DMS153 (cell line): ENCODE data around the gene ZNF532.
"Not testable (repeated sequence)": the region's sequence is repeated elsewhere in the genome, so short reads cannot be mapped to it uniquely, and the experiment has no call there.

Experiments
- DNase-seq: peaks from one replicate; lab custom pipeline; 2025; lab: John Stamatoyannopoulos, UW

ZNF532 gene

GRCh38 chr18:59008302-59008974, 143.8 kb downstream of the ZNF532 start:
- no peak for DNase-seq

DNA sequence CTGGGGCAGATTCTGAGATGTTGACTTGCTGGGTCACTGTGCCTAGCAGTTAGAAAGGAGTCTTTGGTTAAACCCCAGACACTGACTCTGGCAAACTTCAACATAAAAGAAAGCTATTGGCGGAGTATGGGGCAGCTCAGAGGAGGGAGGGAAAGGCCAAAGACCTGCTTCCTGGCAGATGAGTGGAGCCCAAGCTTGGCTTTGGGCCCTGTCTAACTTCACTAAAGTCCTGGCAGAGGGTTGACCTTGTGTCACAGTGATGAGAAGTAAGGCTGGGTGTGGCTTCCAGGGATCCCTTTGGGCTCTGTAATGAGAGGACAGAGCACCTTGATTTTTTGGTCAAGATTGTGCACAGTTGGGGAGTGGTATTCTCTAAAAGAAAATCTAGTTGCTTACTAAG, 145.2 kb downstream of the ZNF532 start:
- no peak for DNase-seq

DNA sequence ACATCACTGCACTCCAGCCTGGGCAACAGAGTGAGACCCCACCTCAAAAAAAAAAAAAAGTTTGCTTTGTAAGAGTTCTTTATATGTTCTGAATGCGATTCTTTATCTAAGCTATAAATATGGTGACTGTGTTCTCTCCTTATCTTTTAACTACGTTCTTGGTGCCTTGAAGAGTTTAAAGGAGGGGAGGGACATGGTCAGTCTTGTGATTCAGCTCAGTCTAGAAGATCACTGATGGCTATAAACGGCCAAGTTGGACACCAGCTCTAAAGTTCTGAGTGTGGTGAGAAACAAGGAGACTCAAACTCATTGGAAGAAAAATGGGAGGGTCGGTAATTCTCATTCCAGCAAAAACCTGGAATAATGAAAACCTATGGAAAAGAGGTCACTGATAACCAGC, 146.6 kb downstream of the ZNF532 start:
- no peak for DNase-seq

DNA sequence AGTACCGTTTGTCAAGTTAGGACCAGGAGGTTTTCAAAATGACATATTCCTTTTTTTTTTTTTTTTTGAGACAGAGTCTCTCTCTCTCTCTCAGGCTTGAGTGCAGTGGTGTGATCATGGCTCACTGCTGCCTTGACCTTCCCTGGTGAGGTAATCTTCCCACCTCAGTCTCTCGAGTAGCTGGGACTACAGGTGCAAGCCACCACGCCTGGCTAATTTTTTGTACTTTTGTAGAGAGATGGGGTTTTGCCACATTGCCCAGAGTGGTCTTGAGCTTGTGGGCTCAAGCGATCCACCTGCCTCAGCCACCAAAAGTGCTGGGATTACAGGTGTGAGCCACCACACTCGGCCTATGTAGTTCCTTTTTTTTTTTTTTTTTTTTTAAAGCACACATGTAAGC, 147.1 kb downstream of the ZNF532 start:
- DNase-seq: no peak

- no peak for DNase-seq
Observed at GRCh38 chr18:59012815-59013705, 148.4 kb downstream of the ZNF532 start.

GRCh38 chr18:59013744-59014143, 149.1 kb downstream of the ZNF532 start:
- DNase-seq: no peak

GRCh38 chr18:59015531-59016152, 151.0 kb downstream of the ZNF532 start:
- no peak for DNase-seq

- peak; percentile 38 for DNase-seq
Observed at GRCh38 chr18:59021500-59021899, 156.8 kb downstream of the ZNF532 start.

DNA sequence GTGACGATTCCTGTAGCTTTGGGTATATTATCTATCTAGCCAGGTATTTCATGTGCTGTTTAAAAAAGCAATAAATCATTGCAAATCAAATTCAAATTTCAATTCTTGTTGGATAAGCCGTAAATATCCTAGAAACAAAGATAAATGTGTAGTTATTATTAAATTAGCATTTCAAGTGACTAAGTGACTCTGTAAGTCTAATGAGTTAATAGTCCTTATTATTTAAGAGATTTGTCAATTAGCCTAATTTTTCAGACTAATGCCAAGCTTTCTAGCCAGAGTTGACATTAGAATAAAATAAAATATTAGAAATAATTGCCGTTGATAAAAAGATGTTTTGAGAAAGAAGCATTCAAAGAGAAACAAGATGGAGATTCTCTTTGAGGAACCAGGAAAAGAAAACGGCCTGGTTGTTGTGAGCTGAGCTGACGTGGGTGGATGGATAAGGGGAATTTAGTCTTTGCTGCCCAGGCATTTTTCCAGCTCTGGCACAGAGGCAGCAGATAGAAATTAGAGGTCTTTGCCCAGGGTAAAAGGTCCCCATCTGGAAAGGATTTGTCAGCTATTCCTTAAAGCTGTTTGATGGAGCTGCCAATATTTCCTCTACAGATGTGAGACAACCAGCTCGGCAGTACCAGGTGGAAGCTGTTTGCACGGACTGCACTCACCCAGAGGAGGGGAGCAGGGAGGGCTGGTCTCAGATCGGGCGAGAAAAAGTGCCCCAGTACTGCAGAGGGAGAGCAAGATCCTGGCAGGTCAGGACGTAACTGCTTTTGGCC, 157.7 kb downstream of the ZNF532 start:
- DNase-seq: no peak

DNA sequence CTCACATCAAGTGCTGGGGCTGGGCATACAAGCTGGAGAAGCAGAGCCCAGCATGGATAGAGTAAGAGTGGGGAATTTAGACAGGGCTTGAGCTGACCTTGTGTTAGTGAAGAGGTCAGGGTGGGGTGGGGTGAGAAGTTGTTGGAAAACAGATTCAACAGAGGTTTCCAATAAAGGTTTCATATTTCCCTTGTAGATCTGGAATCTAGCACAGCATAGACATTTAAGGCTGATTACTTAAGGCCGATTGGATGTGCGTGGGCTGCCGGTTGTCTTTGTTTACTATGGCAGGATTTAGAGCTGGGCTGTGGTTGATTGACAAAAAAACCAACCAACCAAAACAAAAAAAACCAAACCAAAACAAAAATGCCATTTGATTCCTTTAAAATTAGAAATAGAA, 160.2 kb downstream of the ZNF532 start:
- DNase-seq: no peak

- DNase-seq: not testable (repeated sequence)
Observed at GRCh38 chr18:59025532-59025931, 160.9 kb downstream of the ZNF532 start.

DNA sequence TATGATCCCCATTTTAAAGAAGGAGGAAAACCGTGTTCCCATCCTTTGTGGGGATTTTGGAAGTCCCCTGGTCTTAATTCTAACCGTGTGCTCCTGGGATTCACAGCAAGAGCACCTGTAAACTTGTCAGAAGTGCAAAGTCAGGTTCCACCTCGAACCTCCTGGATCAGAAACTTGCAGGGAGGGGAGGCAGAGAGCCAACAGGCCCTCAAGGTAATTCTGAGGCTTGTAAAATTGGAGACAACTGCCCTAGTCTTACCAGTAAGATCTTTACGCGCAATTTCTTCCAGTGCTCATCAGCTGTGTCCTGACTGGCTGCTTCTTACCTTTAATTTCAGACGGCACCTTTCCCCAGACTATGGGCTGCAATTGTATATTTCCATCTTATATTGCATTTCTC, 161.7 kb downstream of the ZNF532 start:
- no peak for DNase-seq

GRCh38 chr18:59026831-59027410, 162.2 kb downstream of the ZNF532 start:
- no peak for DNase-seq

GRCh38 chr18:59029663-59030429, 165.2 kb downstream of the ZNF532 start:
- no peak for DNase-seq

GRCh38 chr18:59032308-59032707, 167.6 kb downstream of the ZNF532 start:
- no peak for DNase-seq

DNA sequence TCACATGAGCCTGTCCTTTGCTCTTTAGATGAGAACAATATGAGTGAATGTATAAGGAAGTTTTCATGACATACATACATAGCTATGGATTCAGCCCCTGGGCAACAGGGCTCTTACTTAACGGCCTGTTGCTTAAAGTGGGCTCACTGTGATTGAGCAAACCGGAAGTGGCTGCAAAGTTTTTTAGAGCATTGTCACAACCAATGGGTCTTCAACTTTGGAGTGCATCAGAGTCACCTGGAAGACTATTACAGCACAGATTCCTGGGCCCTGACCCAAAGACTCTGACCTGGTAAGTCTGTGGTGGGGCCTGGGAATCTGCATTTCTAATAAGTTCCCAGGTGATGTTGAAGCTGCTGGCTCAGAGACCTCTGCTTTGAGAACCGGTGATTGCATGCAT, 168.7 kb downstream of the ZNF532 start:
- DNase-seq: no peak

DNA sequence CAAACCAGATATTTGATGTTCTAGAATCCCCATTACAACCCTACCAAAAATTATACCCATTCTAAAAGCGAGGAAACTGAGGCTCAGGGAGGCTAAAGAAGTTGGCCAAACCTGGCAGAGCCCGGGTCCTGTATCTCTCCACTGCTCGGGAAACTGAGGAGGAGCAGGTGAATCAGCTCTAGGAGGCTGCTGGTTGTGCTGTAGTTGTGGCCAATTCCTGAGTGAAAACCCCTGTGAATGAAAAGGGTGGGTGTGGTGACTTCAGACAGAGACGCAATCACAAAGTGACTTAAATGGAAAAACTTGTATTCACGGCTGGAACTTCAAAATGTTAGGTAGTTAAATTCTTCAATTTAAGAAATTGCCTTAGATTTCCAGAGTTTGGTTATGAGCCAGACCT, 169.3 kb downstream of the ZNF532 start:
- DNase-seq: no peak

DNA sequence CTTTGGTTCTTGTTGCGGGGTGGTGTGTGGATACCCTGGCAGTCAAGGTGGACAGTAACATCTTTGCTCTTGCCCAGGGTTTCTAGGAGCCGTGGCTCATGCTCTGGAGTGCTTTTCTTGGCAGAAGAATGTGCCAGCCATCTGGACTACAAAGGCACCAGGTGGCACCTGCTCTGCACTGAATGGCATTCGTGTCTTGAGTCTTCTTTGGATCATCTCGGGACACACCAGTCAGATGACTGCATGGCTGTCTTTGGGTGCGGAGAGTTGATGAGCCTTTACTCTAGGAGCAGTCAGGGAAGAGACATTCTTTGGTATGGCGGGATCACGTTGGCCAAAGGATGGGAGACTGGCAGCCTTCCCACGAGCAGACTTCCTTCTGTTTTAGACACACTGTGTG, 170.9 kb downstream of the ZNF532 start:
- no peak for DNase-seq
